Jurkat, Clone E6-1 (cell line): ENCODE data around the gene KPNA3. TPM values are rescaled to one million over a fixed set of nuclear protein-coding genes. Genes with fewer than 3 reads are reported as not detected.
"Not testable (repeated sequence)": the region's sequence is repeated elsewhere in the genome, so short reads cannot be mapped to it uniquely, and the experiment has no call there.

ENCODE experiments used
- DNase-seq: peaks from one replicate; pipeline ENCODE4 v3.0.0-alpha.2; 2011; ENCODE audit warnings: low read depth, low spot score
- H3K4me3 ChIP-seq: 2 replicates; pipeline ENCODE4 v1.5.1; 2011; ENCODE audit warnings: mild to moderate bottlenecking, low read length, control low read depth, moderate library complexity
- polyA plus RNA-seq: library from polyadenylated mRNA; unstranded; fragments of >200 nt; gene quantifications from one replicate; pipeline ENCODE4 v1.2.1, GENCODE V29; 2012; ENCODE audit warnings: missing spikeins; ENCODE audit not compliant: insufficient read length, insufficient read depth

KPNA3 gene, protein sequence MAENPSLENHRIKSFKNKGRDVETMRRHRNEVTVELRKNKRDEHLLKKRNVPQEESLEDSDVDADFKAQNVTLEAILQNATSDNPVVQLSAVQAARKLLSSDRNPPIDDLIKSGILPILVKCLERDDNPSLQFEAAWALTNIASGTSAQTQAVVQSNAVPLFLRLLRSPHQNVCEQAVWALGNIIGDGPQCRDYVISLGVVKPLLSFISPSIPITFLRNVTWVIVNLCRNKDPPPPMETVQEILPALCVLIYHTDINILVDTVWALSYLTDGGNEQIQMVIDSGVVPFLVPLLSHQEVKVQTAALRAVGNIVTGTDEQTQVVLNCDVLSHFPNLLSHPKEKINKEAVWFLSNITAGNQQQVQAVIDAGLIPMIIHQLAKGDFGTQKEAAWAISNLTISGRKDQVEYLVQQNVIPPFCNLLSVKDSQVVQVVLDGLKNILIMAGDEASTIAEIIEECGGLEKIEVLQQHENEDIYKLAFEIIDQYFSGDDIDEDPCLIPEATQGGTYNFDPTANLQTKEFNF
- 26.8 TPM for polyA plus RNA-seq

DNA sequence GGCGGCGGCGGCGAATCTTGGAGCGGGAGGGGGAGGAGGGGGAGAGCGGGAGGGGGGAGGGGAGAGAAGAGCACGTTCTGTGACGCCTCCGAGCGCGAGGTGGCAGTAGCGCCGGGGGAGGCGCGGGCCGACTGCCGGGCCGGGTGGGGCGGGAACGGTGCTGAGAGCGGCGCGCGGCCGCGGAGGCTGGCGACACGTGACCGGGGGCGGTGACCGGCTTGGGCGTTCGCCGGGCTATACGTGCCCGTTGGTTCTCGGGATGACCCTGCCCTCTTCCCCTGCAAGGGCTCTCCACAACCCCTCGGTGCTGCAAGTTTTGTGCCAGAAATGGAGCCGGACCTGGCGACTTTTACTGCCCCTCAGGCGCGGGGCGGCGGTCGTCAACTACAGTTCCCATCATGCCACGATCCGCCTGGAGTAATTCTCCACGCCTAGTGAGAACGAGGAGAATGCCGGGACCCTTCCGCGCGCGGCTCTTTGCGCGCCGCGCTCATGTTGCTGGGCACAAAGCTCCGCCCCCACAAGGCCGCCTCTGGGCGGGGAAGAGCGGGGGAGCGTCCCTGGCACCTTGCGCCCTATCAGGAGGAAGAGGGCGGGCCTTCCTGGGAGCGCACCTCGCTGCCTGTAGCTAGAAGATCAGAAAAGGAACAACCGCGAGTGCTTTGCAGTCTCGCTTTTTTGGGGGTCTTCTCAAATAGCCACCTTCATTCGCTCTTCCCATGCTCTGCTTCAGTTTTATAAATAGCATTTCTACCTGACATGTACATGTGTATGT lies at the start of gene KPNA3:
Gene KPNA3 (minus strand): TSS at position 133 of the 775 bp plus-strand sequence. CDS start 176 bp downstream, outside the sequence.
- H3K4me3 ChIP-seq = peak within 1 kb of the TSS; percentile 81
- DNase-seq = peak; percentile 95

- no peak for DNase-seq
- no peak overlapping the region for H3K4me3 ChIP-seq
These were observed 49.5 kb upstream of the KPNA3 start for GRCh38 chr13:49841964-49842363.

DNA sequence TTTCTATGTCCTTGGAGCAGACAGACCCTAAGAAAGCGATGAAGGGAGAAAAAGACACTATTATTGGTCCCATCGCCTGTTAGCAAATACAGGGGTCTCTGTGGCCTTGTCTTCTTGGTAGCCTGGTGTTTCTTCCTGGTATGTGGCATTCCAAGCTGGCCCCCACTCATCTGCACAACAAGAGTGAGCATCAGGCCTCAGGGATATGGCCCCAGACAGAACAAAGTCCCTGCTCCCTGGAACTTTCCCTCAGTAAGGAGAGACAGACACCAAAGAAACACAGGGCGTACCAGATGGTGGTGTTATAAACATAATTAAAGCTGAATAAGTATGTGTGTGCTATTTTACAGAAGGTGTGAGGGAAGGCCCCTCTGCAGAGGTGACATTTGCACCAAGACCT lies 48.2 kb upstream of the KPNA3 start:
- no peak for DNase-seq
- H3K4me3 ChIP-seq = no peak overlapping the region

- no peak overlapping the region for H3K4me3 ChIP-seq
- DNase-seq = no peak
These were observed 47.8 kb upstream of the KPNA3 start for GRCh38 chr13:49840266-49840665.

DNA sequence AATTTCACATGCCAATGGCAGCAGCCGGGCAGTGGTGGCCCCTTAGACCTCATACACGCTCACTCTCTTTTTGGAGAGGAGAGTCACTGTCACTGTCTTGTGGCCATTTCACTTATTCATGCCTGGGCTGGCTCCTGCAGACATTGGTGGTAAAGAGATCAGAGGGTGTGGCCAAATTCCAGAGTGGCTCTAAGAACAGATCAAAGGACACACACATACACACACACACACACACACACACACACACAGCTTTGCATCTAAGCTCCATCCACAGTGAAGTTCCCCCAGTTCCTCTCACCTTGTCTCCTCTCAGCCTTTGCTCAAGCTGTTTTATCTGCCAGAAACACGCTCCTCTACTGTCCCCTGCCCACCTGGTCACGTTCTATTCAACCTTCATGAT lies 46.5 kb upstream of the KPNA3 start:
- H3K4me3 ChIP-seq = no peak overlapping the region
- DNase-seq = no peak

DNA sequence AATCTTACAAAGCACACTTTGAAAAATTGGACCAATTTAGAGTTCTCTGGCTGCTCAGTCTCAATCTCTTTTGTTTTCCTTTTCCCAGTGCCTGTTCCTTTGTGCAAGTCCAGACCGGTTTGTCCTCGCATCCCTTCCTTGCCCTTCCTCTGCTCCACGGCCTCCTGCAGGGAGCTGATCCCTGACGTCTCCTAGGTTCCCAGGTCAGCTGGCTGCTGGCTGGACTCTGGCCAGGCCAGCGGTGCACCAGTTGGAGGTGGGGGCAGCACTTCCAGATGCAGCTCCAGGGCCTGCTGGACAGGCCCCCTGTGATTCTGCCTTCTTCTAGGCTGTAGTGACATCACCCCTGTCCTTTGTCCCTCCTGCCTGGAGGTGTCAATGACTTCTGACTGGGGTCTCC lies 44.0 kb upstream of the KPNA3 start:
- no peak for DNase-seq
- H3K4me3 ChIP-seq = no peak overlapping the region

GRCh38 chr13:49833402-49833801 lies 40.9 kb upstream of the KPNA3 start:
- no peak overlapping the region for H3K4me3 ChIP-seq
- DNase-seq = no peak

GRCh38 chr13:49831455-49831854 lies 39.0 kb upstream of the KPNA3 start:
- H3K4me3 ChIP-seq = no peak overlapping the region
- DNase-seq = no peak

DNA sequence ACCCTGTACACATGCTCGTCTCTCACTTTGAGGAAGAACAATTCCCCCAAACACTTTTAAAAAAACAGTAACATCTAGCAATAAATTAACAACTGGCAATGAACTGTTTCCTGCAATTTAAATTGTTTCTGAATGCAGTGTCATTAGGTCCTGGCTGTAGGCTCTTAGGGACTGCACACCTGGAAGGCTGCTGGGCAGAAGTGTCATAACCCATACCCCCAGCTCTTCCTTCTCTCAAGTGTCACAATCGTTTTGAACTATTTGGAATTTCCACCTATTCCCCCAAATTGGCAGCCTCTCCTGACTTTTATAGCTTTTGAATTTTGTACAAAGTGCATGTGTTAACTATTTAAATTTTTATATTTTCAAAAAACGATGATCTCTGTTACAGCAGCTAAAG lies 38.2 kb upstream of the KPNA3 start:
- H3K4me3 ChIP-seq = no peak overlapping the region

DNA sequence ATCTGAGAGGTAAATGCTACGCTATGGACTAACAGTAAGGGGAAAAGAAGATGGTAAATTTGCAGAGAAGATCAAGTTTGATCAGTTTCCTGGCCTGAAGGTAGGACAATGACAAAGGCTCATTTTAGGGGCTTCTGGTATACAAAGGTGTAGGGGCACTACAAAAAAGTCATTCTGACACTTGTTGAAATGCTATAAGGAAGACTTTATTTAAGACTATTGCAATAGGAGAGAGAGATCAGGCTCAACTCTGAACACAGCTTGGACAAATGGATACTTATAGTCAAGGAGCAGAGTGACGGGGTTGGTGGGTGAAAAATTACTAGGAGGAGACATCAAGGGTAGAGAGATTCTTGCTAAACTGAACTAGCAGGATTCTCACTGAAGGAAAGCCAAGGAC lies 37.2 kb upstream of the KPNA3 start:
- no peak for DNase-seq
- no peak overlapping the region for H3K4me3 ChIP-seq

More for the DNA sequence above, 38.2 kb upstream of the KPNA3 start:
- no peak for DNase-seq

DNA sequence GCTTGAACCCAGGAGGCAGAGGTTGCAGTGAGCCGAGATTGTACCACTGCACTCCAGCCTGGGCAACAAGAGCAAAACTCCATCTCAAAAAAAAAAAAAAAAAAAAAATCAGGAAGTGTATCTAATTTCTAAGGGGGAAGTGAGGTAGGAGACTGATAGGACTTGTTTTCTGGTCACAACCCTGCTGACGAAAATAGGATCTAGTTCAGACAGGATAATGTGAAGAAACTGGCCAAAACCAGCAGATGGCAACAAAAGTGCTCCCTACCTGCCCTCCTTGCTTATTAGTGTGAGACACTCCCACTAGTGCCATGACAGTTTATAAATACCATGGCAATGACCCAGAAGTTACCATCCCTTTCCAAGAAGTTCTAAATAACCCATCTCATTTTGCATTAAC lies 36.0 kb upstream of the KPNA3 start:
- no peak overlapping the region for H3K4me3 ChIP-seq
- no peak for DNase-seq

- DNase-seq = no peak
These were observed 35.4 kb upstream of the KPNA3 start for GRCh38 chr13:49827891-49828290.

GRCh38 chr13:49827336-49827735 lies 34.9 kb upstream of the KPNA3 start:
- no peak overlapping the region for H3K4me3 ChIP-seq
- no peak for DNase-seq

More at GRCh38 chr13:49827891-49828290, 35.4 kb upstream of the KPNA3 start:
- no peak overlapping the region for H3K4me3 ChIP-seq

- DNase-seq = peak; percentile 19
- no peak overlapping the region for H3K4me3 ChIP-seq
These were observed 28.9 kb upstream of the KPNA3 start for GRCh38 chr13:49821216-49822009.

- DNase-seq = no peak
- H3K4me3 ChIP-seq = no peak overlapping the region
These were observed 28.2 kb upstream of the KPNA3 start for GRCh38 chr13:49820591-49821215.

GRCh38 chr13:49816047-49816446 lies 23.6 kb upstream of the KPNA3 start:
- H3K4me3 ChIP-seq = not testable (repeated sequence)

DNA sequence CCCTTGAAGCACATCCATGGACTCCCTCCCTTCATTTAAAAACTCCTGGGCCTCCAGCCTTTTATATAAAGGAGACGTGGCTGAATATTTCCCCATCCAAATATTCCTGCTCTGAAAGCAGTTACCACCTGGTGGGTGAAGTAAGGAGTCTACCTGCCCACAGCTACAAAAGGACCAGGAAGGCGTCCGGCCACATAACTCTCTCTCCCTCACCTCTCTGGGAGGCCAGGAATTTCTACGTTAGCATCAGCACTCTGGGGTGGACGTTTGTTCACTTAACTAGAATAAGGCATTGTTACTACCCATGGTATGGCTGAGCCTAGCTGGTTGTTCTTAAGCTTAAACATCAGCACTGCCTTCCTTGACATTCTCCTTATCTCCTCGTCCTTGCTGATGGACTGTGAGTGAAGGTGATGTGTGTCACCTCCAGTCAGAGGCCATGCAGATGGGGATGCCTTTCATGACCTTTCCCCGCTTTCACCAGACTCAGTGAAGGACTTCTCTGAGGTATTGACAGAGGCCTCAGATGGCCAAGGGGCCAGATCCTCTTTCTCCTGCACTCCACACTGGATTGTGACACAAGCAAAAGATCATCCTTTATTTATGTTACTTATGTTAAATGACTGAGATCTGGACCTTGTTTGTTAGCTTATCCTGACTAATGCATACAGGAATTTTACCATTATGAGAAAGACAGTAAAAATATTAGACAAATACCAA lies 22.2 kb upstream of the KPNA3 start:
- DNase-seq = no peak

More at GRCh38 chr13:49816047-49816446, 23.6 kb upstream of the KPNA3 start:
- not testable (repeated sequence) for DNase-seq

DNA sequence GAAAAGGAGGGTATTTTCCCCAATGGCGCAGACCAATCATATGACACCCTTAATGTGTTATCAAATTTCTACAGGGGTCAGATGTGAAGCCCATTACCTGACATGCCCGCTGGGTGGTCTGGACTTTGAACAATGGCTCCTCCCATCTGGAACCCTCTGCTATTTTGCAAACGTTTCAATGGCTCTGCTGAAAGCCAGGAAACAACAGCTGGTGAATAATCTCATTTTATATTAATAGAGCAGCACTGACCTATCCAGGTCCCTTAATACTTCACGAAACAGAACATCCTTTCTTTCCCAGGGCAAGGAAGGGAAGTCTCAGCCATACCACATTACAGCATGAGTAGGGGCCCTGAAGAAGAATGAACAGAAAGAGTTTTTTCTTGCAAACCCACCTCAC lies 20.3 kb upstream of the KPNA3 start:
- H3K4me3 ChIP-seq = no peak overlapping the region
- DNase-seq = no peak

More for the DNA sequence above, 22.2 kb upstream of the KPNA3 start:
- no peak overlapping the region for H3K4me3 ChIP-seq
